ENCODE measurements around the gene OOSP4B.
"Not testable (repeated sequence)": the region's sequence is repeated elsewhere in the genome, so short reads cannot be mapped to it uniquely, and the experiment has no call there.

The OOSP4B gene

DNA sequence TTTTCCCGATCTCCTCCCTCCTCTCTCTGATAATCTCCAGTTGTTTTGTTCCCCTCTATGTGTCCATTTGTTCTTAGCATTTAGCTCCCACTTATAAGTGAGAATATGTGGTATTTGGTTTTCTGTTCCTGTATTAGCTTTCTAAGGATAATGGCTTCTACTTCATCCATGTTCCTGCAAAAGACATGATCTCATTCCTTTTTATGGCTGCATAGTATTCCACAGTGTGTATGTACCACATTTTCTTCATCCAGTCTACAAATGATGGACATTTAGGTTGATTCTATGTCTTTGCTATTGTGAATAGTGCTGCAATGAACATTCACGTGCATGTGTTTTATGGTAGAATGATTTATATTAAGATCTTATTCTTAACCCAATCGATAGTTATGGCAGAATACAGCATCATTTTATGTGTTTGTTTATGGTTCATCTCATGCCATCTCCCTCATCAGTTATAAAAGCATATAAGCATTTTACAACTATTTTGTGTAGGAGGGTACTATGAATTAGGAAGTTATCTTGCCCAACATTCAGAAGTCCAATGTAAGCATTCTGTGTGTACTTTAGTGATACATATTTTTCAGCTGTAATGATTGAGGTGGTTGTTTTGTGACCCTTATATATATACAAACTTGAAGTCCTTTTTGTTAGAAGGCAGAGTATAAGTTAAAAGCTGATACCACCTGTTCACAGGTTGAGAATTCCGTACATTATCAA is 42.7 kb downstream of the OOSP4B start:
- no peak for DNase-seq

DNA sequence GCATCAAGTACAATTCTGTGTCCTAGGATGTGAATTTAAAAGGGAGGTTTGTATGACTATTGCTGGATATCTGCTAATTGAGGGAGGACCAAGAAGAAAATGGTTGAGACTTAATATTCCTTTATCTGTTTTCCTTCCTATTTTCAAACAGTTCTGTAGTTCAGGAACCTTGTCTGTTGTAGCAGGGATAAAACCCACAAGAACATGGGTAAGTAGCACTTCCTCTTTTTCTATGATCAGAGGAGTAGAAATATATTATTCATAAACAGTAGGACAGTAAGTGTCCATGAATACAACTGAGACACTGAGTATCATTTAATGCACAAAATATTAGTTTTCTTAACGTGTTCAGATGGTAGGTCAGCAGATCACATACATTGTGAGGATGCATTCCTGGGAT is 47.1 kb downstream of the OOSP4B start:
- no peak for DNase-seq

DNA sequence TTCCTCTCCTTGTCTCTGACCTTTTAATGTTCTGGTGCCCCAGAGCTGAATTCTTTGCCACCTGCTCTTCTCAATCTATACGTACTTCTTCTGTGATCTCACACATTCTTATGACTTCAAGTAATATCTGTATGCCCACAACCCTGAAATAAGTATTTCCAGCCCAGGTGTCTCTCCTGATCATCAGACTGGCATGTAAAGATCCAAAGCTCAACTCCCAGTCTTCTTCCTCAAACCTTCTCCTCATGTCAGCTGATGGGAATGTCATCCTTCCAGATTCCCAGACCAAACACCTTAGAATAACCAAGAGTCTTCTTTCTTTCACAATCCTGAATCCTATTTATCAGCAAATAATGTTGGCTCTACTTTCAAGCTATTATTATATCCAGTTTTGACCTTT is 48.8 kb downstream of the OOSP4B start:
- DNase-seq = no peak

DNA sequence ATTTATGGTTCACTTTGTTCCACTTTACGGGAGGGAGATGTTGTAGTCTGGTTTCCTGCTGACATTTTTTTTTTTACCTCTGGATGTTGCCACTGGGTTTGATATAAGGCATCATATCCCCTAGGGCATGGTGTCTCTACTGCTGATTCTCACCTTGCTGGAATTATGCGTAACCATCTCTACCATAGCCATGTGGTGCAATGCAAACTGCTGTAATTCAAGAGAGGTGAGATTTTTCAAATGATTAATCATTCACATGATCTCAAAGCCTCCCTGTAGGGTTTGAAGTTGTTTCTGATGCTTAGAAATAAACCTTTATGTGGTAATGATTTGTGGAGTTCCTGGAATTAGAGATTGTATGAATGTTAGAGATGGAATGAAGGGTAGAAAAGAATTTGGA is 52.5 kb downstream of the OOSP4B start:
- no peak for DNase-seq

DNA sequence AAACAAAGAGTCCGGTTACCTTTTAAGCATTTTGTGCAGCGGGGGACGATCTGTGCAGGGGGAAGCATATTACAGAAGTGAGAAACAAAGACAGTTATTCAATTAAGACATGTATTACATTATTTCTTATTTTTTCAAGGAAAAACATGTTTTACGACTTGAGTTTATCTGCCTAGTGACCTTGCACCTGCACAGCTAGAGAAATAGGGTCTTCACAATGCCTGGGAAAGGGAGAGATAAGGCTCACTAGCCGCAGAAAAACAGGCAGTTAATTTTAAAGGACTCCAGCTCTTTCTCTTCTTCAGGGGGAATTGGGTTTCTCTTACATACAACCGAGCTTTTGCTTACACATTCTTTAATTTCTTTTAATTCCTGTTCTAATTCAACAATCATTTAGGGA is 54.7 kb downstream of the OOSP4B start:
- not testable (repeated sequence) for DNase-seq

DNA sequence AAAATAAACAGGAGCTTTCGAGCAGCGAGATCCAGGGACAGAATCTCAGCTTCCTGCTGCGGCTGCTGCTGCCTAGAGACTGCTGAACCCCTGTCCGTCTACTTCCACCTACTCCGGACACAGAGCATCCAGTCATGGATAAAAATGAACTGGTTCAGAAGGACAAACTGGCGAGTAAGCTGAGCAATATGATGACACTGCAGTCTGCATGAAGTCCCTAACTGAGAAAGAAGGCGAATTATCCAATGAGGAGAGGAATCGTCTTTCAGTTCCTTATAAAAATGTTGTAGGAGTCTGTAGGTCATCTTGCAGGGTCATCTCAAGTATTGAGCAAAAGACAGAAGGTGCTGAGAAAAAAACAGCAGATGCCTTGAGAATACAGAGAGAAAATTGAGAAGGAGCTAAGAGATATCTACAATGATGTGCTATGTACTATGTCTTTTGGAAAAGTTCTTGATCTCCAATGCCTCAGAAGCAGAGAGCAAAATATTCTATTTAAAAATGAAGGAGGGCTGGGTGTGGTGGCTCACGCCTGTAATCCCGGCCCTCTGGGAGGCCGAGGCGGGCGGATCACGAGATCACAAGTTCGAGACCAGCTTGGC is 60.3 kb downstream of the OOSP4B start:
- no peak for DNase-seq

DNA sequence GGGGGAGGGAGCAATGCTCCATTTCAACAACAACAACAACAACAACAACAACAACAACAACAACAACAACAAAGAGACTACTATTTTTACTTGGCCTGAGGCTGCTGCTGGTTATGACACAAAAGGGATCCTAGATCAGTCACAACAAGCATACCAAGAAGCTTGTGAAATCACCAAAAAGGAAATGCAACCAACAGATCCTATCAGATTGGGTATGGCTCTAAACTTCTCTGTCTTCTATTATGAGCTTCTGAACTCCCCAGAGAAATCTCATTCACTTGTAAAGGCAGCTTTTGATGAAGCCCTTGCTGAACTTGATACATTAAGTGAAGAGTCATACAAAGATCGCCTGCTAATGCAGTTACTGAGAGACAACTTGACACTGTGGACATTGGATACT is 61.0 kb downstream of the OOSP4B start:
- no peak for DNase-seq

DNA sequence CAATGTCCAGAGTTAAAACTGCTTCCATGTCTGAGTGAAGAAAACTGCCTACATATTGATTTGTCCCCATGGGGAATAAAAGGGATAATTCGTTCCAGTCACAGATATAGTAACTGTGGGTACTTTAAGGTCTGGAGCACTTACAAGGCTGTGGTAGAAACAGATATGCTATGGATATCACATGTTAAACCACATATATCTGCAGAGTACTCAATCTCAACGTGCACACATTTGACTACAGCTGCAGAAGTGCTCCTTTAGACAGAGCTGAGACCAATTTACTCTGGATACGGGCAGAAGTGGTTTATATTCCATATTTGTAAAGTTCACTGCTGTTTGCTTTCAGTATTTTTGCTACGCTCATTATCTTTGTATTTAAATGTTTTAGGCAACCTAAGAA is 61.8 kb downstream of the OOSP4B start:
- no peak for DNase-seq

DNA sequence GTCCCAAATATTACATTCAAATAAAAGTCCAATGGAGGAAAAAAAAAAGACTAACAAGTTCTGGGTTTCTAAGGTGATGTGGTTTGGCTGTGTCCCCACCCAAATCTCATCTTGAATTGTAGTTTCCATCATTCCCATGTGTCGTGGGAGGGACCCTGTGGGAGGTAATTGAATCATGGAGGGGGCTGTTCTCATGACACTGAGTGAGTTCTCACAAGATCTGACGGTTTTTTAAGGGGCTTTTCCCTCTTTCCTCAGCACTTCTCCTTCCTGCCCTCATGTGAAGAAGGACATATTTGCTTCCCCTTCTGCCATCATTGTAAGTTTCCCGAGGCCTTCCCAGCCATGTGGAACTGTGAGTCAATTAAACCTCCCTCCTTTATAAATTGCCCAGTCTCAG is 63.6 kb downstream of the OOSP4B start:
- no peak for DNase-seq
